GM18951 (cell line): ENCODE data around the gene C1orf35.

Experiments used
- POLR2A ChIP-seq: IDR thresholded peaks from 4 replicates; pipeline ENCODE4 v1.6.1; 2011; ENCODE audit warnings: mild to moderate bottlenecking; ENCODE audit not compliant: insufficient read length, insufficient read depth; ENCODE audit errors: extremely low read depth
- in situ Hi-C: fragments of 300-500 bp; cut with MboI; formaldehyde crosslinking; loops from one replicate; pipeline ENCODE4 v1.12.0; 2022; ENCODE audit warnings: low sequenced_read_pairs, mixed read lengths, inconsistent platforms; ENCODE audit not compliant: unreplicated experiment

Gene C1orf35

DNA sequence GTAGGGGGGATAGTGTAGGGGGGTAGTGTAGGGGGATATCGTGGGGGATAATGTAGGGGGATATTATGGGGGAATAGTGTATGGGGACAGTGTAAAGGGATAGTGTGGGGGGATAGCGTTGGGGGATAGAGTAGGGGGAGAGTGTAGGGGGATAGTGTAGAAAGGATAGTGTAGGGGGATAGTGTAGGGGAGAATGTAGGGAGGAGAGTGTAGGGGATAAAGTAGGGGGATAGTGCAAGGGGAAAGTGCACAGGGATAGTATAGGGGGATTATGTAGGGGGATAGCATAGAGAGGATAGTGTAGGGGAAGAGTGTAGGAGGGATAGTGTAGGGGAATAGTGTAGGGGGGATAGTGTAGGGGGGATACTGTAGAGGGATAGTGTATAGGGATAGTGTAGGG is 33.0 kb downstream of the C1orf35 start:
- TF ChIP-seq POLR2A = no peak
- in situ Hi-C loops = no loop called here

DNA sequence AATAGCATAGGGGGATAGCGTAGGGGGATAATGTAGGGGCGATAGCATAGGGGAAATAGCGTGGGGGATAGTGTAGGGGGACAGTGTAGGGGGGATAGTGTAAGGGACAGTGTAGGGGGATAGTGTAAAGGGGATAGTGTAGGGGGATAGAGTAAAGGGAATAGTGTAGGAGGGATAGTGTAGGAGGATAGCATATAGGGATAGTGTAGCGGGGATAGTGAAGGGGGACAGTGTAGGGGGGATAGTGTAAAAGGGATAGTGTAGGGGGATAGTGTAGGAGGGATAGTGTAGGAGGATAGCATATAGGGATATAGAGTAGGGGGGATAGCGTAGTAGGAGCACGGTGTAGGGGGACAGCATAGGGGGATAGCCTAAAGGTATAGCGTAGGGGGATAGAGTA is 34.8 kb downstream of the C1orf35 start:
- in situ Hi-C loops = no loop called here
- TF ChIP-seq POLR2A = no peak

DNA sequence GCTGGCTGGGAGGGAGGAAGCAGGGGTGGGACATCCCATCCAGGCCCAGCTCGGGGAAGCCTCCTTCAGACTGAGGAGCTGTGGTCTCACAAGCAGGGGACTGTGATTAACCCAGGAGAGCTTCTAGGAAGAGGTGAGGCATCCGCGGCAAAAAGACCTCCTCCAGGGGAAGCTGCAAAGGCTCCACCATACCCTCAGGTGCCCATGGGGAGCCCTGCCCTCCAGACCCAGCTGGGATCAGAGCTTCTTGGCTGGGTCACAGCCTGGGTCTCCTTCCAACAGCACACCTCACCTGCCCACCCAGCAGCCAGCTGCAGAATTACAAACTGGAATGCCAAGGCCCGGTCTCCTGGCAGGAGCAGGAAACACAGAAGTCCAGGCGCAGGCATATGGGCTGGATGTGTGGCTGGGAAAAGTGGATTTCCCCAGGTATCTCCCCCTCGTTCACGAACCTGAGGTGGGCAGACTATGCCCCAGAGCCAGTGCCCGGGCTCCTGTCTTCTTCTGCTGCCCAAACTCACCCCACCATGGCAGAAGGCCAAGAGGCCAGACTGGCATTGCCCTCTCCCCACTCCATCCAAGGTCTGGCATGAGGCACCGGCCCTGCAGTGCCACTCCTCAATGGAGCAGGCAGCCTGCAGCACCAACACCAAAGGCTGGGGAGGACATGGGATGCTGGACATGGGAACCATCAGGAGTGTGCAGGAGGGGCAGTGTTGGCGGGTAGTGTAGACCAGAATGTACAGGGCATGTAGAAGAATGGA is 36.1 kb downstream of the C1orf35 start:
- in situ Hi-C loops = no loop called here
- no peak for TF ChIP-seq POLR2A

DNA sequence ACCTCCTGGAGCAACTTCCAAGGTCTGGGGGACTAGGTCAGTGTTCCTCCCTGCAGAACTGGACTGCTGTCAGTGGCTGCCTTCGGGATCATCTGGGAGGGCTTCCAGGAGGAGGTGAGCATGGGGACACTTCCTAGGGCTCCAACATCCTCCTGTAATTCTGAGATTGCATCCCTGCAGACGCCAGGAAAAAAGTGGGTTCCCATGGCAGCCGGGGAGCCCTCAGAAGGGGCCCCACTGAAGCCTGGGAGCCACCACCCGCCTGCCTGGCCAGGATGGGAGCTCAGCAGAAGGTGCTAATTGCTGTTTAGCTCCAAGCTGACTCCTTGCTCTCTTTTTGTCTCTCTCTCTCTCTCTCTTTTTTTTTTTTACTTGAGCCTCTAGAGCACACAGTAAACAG is 36.7 kb downstream of the C1orf35 start:
- in situ Hi-C loops = no loop called here
- no peak for TF ChIP-seq POLR2A

DNA sequence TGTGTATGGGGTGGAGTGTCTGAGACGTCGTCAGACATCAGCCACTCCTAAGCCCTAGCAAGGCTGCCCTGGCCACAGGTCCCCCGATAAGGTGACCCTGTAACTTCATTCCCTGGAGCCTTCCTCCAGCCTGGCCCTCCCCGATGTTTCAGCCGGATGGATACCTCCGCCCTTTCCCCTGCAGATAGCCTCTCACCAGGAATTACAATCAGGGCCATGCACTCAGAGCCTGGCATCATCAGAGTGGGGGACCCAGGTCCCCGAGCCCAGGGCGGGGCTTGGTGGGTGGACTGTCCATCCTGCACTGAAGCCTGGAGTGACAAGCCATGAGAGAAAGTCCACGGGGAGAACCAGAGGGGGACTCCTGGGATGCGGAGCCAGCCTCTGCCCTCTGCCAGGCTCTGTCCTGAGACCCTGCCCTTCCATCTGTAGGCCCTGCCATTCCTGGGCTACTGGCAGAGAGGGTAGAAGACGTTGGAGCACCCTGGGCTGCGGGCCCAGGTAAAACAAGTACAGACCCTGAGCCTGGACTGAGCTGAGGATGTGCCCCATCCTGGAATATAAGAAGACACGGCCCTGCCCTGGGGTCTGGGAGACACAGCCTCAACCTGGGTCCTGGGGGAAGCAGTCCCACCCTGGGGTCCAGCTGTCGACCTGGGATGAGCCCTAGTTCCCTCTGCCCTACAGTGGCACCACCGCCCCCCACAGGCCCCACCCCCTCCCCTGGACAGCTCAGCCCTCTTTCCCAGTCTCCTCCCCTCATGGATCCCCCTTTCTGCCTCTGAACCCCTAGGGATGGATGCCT is 37.4 kb downstream of the C1orf35 start:
- no peak for TF ChIP-seq POLR2A
- in situ Hi-C loops = no loop called here

DNA sequence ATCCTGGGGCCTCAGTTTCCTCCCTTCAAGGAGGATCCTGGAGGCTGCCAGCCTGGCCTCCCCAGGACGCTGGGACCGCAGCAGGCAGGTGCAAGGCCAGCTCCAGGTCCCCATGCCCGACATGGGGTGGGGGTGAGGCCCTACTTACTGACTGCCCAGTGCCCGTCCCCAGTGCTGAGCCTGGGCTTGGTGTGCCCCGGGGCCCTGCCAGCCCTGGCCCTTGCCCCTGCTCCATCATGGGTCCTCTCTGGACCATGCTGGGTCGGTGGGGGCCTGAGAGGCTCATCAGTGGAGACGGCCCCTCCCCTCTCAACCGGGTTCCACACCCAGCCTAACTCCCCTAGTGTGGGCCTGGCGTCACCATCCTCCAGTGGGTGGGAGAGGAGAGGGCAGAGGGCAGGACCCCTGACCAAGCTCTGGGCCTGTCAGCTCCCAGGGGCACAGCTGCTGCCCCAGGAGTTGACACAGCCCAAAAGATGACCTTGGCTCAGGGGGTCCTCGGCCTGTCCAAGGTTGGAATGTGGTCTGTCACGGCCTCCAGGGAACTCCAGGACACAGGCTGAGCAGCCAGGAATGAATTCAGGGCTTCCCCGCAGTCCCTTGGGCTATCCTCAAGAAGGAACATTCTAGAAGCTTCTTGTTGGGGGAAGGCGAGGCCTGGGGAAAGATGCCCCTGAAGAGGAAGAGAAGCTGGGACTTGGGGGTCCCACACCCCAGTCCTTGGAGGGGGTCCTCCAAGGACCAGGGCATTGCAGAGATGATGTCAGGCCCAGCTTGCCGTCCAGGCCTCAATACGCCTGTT is 38.2 kb downstream of the C1orf35 start:
- in situ Hi-C loops = no loop called here
- TF ChIP-seq POLR2A = no peak

DNA sequence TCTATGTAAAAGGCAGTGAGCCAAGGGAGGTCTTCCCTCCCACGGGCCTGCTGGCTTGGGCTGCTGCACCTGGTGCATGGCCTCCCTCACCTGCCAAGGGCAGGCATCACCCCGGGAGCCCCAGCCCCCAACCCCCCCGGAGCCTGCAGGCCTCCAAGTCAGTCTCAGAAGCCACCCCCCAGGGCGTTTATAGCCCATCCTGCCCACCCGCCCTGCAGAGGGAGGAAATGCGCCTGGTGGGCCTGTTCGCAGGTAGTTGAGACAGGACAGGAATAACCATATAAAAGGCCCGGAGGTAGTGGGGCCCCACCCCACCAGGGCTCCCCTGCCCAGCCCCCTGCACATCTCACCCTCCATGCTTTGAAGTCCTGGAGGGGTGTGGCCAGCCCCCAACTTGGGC is 38.8 kb downstream of the C1orf35 start:
- in situ Hi-C loops = no loop called here
- no peak for TF ChIP-seq POLR2A

DNA sequence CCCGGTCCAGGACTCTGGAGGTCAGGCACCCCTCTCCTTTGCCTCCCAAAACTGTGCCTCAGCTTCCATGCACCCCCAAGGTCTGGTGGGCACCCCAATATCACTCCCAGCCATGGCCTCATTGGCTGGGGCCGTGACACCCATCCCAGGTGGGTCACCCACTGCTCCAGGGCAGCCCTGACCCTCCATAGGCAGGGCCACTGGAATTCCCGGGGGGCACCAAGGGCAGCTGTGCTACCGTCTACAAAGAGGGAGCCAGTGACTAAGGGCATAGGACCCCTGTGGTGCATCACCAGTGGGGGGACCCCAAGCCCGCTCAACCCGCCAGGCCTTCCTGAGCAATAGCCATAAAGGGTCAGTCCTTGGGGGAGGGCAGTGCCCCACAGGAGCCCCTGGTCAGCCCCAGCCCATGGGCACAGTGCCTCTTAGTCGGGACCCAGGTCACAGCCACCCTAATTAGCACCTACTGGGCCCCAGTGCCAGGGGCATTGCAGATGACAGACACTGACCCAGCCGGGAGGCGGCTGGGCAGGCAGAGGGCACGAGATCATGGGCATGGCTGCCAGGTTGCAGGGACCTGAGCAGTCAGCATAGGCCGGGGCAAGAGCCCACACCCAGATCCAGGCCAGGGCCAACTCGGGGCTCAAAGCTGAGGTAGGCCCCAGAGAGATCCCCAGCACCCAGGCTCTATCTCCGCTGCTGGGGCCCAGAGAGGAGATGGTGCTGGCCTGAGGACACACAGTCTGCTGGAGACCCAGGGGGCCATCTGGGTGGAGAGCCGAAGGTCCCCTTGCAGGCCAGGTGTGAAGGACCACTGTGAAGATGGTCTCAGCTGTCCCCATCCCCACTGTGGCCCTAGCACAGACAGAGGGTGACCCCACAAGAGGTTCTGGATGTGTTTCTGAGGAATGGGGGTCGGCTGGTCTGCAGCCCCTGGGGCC is 39.6 kb downstream of the C1orf35 start:
- in situ Hi-C loops = no loop called here
- TF ChIP-seq POLR2A = no peak

DNA sequence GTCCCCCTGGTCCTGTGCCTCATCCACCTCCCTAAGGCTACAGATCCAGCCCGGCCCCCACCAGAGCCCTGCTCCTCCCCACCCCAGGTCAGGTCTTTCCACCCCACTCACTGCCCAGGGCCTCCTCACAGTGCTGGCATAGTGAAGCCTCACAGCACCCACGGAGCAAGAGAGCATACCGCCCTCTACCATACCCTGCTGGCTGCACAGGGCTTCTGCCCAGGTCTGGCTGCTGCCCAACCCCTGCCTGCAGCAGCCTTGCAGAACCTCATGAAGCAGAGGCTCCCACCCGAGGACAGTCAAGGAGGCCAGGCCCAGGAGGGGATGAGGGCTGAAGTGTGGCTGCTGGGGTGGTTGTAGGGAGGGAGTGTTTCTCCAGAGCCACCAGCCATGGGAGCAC is 40.3 kb downstream of the C1orf35 start:
- in situ Hi-C loops = no loop called here

DNA sequence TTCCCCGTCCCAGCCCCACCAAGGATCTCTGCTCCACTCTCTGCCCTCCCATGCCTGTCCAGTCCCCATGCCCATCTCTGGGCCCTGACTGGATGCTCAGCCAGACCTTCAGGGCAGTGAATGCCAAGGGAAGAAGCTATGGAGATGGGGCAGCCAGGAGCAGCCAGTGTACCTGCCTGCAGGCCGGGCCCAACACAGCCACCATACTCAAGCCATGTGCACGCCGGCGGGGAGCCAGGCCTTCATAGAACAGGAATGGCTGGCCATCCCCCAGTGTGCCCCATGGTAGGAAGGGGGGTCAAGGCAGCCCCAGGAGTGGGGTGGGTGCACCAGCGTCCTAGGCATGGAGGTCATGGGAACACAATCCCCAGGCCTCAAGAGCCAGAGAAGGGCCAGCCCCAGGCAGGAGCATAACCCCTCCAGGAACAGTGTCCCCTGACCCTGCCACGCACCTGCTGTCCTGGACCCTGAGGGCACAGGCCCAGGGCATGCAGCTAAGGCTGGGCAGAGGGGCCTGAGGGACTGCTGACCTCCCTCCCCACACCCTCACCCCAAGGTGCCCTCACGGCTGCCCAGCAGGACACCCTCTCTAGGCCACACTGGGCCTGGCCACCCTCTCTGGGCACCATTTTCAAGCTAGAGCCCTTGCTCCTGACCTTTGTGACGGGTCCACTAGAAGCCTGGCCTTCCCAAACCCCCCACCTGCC is 40.9 kb downstream of the C1orf35 start:
- in situ Hi-C loops = no loop called here

More for the DNA sequence above, 40.3 kb downstream of the C1orf35 start:
- no peak for TF ChIP-seq POLR2A

DNA sequence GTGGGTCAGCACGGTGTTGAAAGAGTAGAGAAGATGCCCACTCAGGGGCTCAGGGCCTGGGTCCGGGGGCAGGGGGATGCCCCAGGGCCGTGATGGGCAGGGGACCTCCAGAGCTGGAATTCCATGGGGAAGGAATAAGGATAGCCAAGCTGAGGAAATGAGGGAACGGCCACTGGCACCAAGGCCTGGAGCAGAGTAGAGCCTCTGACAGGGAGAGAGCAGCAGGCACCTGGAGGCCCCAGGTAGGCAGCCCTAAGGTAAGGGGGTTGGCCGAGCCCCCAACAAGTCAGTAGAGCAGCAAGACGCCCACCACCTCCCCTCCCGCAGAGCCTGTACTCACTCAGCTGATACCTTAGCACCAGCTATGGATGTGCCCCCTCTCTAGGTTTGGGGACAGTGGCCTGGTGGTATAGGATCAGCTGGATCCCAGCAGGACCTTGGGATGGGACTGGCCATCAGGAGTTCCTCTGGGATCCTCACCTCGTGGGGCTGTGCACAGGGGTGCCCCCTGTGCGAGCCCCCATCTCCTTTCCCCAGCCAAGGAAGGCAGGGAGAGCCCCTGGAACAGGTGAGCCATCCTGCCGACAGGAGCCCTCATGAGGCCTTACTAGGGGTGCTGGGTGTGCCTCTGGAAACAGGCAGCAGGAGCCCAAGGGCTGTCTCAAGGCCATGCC is 41.6 kb downstream of the C1orf35 start:
- in situ Hi-C loops = no loop called here
- no peak for TF ChIP-seq POLR2A

More for the DNA sequence above, 40.9 kb downstream of the C1orf35 start:
- TF ChIP-seq POLR2A = no peak
